SIG-M5 treated with dmso at 0.1 percent for 504 hours (cell line): ENCODE measurements around the gene UGGT1.

Experiments
- DNase-seq: peaks from one replicate; lab custom pipeline; 2025; ENCODE audit not compliant: unreplicated experiment; lab: John Stamatoyannopoulos, UW

Gene UGGT1

GRCh38 chr2:128215897-128216642 lies 125.1 kb downstream of the UGGT1 start:
- DNase-seq: peak; percentile 15

GRCh38 chr2:128217671-128218070 lies 126.7 kb downstream of the UGGT1 start:
- DNase-seq: peak; percentile 18

- DNase-seq: no peak
Measured at GRCh38 chr2:128219891-128220290, 128.9 kb downstream of the UGGT1 start.

GRCh38 chr2:128227862-128228261 lies 136.9 kb downstream of the UGGT1 start:
- no peak for DNase-seq

DNA sequence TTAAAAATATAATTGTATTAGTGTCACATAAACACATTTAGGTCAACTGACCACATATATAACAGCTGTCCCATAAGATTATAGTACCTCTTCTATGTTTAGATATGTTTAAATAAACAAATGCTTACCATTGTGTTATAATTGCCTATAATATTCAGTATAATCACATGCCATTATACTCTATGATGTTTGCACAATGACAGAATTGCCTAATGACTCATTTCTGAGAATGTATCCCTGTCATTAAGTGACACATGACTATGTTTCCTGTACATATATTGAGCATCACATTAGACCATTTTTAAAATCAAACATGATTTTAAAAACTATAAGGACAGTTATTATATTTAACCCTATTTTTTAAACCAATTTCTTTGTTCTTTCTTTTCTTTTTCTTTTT lies 137.9 kb downstream of the UGGT1 start:
- peak; percentile 27 for DNase-seq

GRCh38 chr2:128232965-128233789 lies 142.2 kb downstream of the UGGT1 start:
- peak; percentile 75 for DNase-seq

DNA sequence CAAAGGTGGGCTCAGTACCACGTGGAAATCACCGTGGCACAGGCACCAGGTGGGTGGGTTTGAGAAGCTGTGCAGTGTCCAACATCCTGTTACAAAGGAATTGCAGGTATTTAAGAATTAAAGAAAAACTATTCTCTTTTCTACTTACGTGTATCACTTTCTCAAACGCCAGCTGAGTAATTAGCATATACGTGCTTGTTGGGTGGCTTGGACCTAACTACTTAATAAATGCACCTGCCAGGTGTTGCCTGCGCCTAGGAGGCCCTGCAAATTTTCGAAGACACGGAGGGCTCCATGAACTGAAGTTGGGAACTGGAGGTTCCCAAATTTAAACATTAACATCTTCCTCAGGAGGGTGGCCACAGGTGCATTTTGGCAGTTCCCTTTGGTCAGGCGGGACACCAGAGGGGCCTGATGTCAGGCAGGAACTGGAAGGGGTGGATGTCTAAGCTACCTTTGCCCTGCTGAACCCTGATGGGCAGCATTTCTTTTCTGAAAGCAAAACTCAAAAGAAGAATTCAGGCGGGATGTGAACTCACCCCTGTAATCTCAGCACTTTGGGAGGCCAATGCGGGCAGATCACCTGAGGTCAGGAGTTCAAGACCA lies 142.9 kb downstream of the UGGT1 start:
- DNase-seq: no peak

DNA sequence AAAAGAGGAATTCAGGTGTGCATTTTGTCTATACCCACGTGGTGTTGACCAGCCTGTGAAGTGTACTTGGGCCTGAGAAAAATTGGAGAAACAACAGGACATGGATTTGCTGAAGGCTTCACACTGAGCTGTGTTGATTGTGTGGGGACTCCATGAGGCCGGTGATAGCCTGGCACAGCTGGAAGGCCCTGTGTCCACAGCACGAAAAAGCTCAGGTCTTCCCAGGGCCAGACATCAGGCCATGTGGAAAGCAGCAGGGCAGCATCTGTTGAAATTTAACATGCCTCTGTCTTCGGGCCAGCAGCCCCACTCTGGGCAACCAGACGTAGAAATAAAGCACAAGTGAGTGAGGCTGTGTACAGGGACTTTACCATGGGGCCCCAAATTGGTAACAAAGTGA lies 143.6 kb downstream of the UGGT1 start:
- no peak for DNase-seq

GRCh38 chr2:128235581-128235980 lies 144.6 kb downstream of the UGGT1 start:
- DNase-seq: no peak

- no peak for DNase-seq
Measured at GRCh38 chr2:128236491-128237035, 145.6 kb downstream of the UGGT1 start.

DNA sequence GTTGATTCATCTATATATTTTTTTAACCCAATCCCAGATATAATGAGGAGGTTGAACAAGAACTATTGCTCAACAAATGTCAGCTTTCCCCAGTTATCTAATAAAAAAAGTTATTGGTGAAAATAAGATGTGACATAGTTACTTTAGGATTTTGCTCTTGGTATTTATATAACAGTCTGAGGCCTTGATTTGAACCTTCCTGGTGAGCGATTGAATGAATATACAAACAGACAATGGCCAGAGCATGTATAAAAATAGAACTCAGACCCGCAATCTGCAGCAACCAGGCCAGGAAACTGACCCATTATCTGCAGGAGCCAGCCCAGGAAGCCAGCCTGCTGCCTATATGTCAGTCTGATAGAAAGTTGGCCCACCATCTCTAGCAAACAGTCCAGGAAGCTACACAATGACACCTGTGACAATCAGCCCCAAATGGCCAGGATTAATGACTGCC lies 146.1 kb downstream of the UGGT1 start:
- DNase-seq: no peak

DNA sequence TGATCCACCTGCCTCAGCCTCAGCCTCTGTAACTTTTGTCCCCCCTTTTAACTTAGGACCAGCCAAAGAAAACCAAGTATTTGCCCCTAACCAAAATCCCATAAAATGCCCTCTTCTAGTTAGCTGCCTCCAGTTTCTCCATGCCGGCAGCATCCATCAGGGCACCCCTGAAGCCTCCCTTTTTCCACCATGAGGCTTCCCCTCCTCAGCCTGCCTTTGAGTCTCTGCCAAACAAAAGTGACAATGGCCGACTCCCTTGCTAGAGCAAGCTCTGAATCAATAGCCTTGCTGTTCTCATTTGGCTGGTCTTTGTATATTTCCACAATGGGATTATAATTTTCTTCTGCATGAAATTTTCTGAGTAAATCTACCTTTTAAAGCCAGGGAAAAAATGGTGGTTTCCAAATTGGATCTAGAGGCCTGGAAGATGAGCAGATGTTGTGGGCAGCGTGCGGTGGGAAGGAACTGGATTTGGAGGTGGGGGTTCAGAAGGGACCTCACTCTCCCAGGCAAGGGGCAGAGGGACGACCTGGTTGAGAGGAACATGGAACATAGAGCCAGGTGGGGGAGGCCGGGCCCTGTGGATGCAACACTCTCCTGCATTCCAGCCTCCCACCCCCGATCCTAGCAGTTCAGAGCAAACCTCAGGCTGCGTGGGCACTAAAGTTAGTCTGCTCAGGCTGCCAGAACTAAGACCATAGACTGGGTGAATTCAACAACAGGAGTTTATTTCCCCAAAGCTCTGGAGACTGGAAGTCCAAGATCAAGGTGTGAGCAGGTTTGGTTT lies 147.1 kb downstream of the UGGT1 start:
- DNase-seq: no peak

GRCh38 chr2:128241896-128242295 lies 150.9 kb downstream of the UGGT1 start:
- DNase-seq: no peak
